Measurements from ENCODE around the gene FAIM2. TPM values are rescaled to one million over a fixed set of nuclear protein-coding genes. Genes with fewer than 3 reads are reported as not detected.

Gene FAIM2
- polyA plus RNA-seq, 4 donors = 2.2 to 13.5 TPM; not detected in 2

- peaks cover 0 to 14% (median 0%) of the 10 kb centered on the region in 3 donors for H3K27me3 ChIP-seq (ENCODE audit: control insufficient read depth in 3 of 3, insufficient read depth in 3 of 3, low read length in 3 of 3)
- no peak overlapping the region for H3K27ac ChIP-seq (ENCODE audit: low read depth in 1 of 3, low read length in 2 of 3)
- FAIRE-seq = no peak
- H3K4me3 ChIP-seq (ENCODE audit: low read depth in 1 of 3, low read length in 3 of 3) = no peak overlapping the region
- DNase-seq = no peak
- peaks cover 0 to 3% (median 0%) of the 10 kb centered on the region in 3 donors for H3K4me1 ChIP-seq (ENCODE audit: control insufficient read depth in 3 of 3, insufficient read depth in 2 of 3, low read depth in 1 of 3, low read length in 2 of 3)
- H3K9me3 ChIP-seq (ENCODE audit: control insufficient read depth in 2 of 2, insufficient read depth in 1 of 2, low read depth in 1 of 2, low read length in 1 of 2) = no peaks in the 10 kb centered on the region
- WGBS, 3 donors = 78 to 88% (median 86%) methylated on average over 13 of the region's 13 CpGs
- no peaks in the 10 kb centered on the region for H3K36me3 ChIP-seq (ENCODE audit: control insufficient read depth in 3 of 3, insufficient read depth in 2 of 3, low read depth in 1 of 3, low read length in 3 of 3)
These were observed 45.5 kb upstream of the FAIM2 start for GRCh38 chr12:49948866-49949845.

DNA sequence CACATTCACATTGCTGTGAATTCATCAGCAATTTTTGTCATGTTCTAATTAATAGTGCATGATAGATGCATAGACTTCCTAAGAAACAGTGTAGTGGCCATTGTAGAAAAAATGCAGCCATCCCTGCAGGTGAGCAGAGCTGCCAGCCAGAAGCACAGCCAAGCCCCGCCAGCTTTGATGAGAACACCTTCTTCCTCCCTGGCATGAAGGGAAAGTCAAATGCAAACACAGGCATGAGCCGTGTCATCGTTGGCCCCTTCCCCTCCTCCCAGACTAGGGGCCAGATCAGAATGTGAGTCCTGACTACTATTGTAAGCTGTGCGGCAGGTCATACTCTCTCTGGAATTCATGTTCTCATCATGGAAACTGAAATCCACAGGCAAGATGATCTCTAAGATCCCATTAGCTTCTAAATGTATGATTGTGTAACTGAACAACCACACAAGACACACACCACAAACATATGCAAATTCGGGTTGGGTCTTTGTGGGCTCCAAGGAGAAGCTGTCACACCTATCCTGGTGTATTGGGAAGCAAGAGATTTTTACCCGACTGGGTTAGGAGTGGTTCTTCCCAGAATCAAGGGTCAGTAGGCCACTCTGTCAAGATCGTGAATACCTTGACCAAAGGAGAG lies 44.0 kb upstream of the FAIM2 start:
- Histone ChIP-seq H3K4me1 (ENCODE audit: control insufficient read depth in 3 of 3, insufficient read depth in 2 of 3, low read depth in 1 of 3, low read length in 2 of 3) (peaks cover 0 to 3% (median 0%) of the 10 kb centered on the region in 3 donors), H3K4me3 (ENCODE audit: low read depth in 1 of 3, low read length in 3 of 3) (no peak overlapping the region), H3K27me3 (ENCODE audit: control insufficient read depth in 3 of 3, insufficient read depth in 3 of 3, low read length in 3 of 3) (peaks cover 0 to 4% (median 0%) of the 10 kb centered on the region in 3 donors), H3K36me3 (ENCODE audit: control insufficient read depth in 3 of 3, insufficient read depth in 2 of 3, low read depth in 1 of 3, low read length in 3 of 3) (no peaks in the 10 kb centered on the region), H3K9me3 (ENCODE audit: control insufficient read depth in 2 of 2, insufficient read depth in 1 of 2, low read depth in 1 of 2, low read length in 1 of 2) (no peaks in the 10 kb centered on the region), H3K27ac (ENCODE audit: low read depth in 1 of 3, low read length in 2 of 3) (no peak overlapping the region)
- WGBS, 3 donors = 76 to 82% (median 79%) methylated on average over 7 of the region's 7 CpGs
- FAIRE-seq = no peak
- DNase-seq = no peak

DNA sequence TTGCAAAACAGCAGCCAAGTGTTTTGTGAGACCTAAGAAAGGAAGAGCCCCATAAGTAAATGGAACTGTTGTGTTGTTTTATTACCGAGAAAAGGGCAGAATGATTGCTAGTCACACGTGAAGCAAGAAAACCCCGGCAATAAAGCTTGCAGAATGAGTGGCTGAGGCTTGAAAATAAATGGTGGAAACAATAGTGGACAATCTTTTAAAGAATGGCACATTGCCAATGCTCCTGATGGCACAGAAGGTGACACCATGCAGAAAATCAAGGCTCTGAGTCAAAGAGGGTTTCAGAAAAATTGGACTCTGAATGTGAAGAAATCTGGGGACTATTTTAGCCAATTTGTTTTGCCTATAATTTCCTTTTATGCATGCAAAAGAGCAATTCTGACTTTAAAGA lies 42.8 kb upstream of the FAIM2 start:
- H3K4me1 ChIP-seq (ENCODE audit: control insufficient read depth in 3 of 3, insufficient read depth in 2 of 3, low read depth in 1 of 3, low read length in 2 of 3) = peaks cover 0 to 3% (median 0%) of the 10 kb centered on the region in 3 donors
- 17 to 52% (median 36%) methylated on average over 3 of the region's 3 CpGs for WGBS, 3 donors
- H3K27ac ChIP-seq (ENCODE audit: low read depth in 1 of 3, low read length in 2 of 3) = no peak overlapping the region
- H3K36me3 ChIP-seq (ENCODE audit: control insufficient read depth in 3 of 3, insufficient read depth in 2 of 3, low read depth in 1 of 3, low read length in 3 of 3) = no peaks in the 10 kb centered on the region
- DNase-seq (no peak), FAIRE-seq (no peak)
- H3K9me3 ChIP-seq (ENCODE audit: control insufficient read depth in 2 of 2, insufficient read depth in 1 of 2, low read depth in 1 of 2, low read length in 1 of 2) = no peaks in the 10 kb centered on the region
- H3K4me3 ChIP-seq (ENCODE audit: low read depth in 1 of 3, low read length in 3 of 3) = no peak overlapping the region
- H3K27me3 ChIP-seq (ENCODE audit: control insufficient read depth in 3 of 3, insufficient read depth in 3 of 3, low read length in 3 of 3) = peaks cover 0 to 4% (median 0%) of the 10 kb centered on the region in 3 donors

DNA sequence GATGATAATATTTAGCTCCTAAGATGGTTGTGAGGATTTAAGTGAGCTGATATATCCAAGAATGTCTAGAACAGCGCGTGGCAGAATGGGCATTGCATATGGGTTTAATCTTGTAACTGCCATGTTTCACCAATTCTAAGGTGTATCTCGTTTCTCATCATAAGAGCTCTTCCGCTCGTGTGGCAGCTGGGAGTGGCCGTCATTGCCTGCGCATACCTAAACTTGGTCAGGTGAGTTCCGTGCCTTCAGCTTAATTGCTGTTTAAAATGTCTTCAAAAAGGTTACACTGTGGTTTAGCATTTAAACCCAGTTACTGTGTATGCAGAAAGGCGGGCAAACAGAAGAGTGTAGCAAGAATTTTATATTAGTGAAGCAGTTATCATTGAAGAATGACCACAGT lies 42.4 kb upstream of the FAIM2 start:
- H3K36me3 ChIP-seq (ENCODE audit: control insufficient read depth in 3 of 3, insufficient read depth in 2 of 3, low read depth in 1 of 3, low read length in 3 of 3) = no peaks in the 10 kb centered on the region
- H3K4me1 ChIP-seq (ENCODE audit: control insufficient read depth in 3 of 3, insufficient read depth in 2 of 3, low read depth in 1 of 3, low read length in 2 of 3) = peaks cover 0 to 3% (median 0%) of the 10 kb centered on the region in 3 donors
- FAIRE-seq = no peak
- H3K27ac ChIP-seq (ENCODE audit: low read depth in 1 of 3, low read length in 2 of 3) = no peak overlapping the region
- H3K9me3 ChIP-seq (ENCODE audit: control insufficient read depth in 2 of 2, insufficient read depth in 1 of 2, low read depth in 1 of 2, low read length in 1 of 2) = no peaks in the 10 kb centered on the region
- peaks cover 0 to 4% (median 0%) of the 10 kb centered on the region in 3 donors for H3K27me3 ChIP-seq (ENCODE audit: control insufficient read depth in 3 of 3, insufficient read depth in 3 of 3, low read length in 3 of 3)
- H3K4me3 ChIP-seq (ENCODE audit: low read depth in 1 of 3, low read length in 3 of 3) = no peak overlapping the region
- WGBS, 3 donors = 82 to 89% (median 86%) methylated on average over 9 of the region's 9 CpGs
- no peak for DNase-seq

- H3K27me3 ChIP-seq (ENCODE audit: control insufficient read depth in 3 of 3, insufficient read depth in 3 of 3, low read length in 3 of 3) = peaks cover 0 to 4% (median 0%) of the 10 kb centered on the region in 3 donors
- peak; percentile 73 to 91 for DNase-seq
- H3K4me3 ChIP-seq (ENCODE audit: low read depth in 1 of 3, low read length in 3 of 3) = peak overlapping the region in 1 of 3 donors; percentile 22
- peaks cover 0 to 3% (median 0%) of the 10 kb centered on the region in 3 donors for H3K4me1 ChIP-seq (ENCODE audit: control insufficient read depth in 3 of 3, insufficient read depth in 2 of 3, low read depth in 1 of 3, low read length in 2 of 3)
- WGBS, 3 donors = 6 to 16% (median 12%) methylated on average over 28 of the region's 28 CpGs
- FAIRE-seq = no peak
- H3K27ac ChIP-seq (ENCODE audit: low read depth in 1 of 3, low read length in 2 of 3) = no peak overlapping the region
- H3K36me3 ChIP-seq (ENCODE audit: control insufficient read depth in 3 of 3, insufficient read depth in 2 of 3, low read depth in 1 of 3, low read length in 3 of 3) = no peaks in the 10 kb centered on the region
- no peaks in the 10 kb centered on the region for H3K9me3 ChIP-seq (ENCODE audit: control insufficient read depth in 2 of 2, insufficient read depth in 1 of 2, low read depth in 1 of 2, low read length in 1 of 2)
These were observed 41.8 kb upstream of the FAIM2 start for GRCh38 chr12:49945394-49946080.

DNA sequence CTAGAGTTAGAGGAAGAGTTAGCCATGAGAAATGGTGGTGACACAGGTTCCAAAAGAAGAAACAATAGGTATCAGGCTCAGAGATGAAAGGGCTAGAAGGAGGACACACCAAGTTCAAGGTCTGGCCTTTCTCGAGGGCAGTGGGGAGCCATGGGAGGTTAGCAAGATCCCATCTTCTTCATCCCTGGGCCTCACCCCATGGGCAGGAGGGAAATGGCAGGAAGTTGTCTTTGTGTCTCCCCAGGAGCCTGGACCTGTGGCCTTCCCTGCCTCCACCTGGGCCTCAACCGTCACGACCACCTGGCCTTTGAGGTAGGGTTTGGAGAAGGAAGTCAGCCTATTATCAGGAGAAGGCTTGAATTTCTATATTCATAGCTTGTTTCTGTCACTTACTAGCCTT lies 41.0 kb upstream of the FAIM2 start:
- Histone ChIP-seq H3K4me1 (ENCODE audit: control insufficient read depth in 3 of 3, insufficient read depth in 2 of 3, low read depth in 1 of 3, low read length in 2 of 3) (peaks cover 0 to 3% (median 0%) of the 10 kb centered on the region in 3 donors), H3K9me3 (ENCODE audit: control insufficient read depth in 2 of 2, insufficient read depth in 1 of 2, low read depth in 1 of 2, low read length in 1 of 2) (no peaks in the 10 kb centered on the region), H3K27me3 (ENCODE audit: control insufficient read depth in 3 of 3, insufficient read depth in 3 of 3, low read length in 3 of 3) (peaks cover 0 to 4% (median 0%) of the 10 kb centered on the region in 3 donors), H3K4me3 (ENCODE audit: low read depth in 1 of 3, low read length in 3 of 3) (no peak overlapping the region), H3K36me3 (ENCODE audit: control insufficient read depth in 3 of 3, insufficient read depth in 2 of 3, low read depth in 1 of 3, low read length in 3 of 3) (no peaks in the 10 kb centered on the region), H3K27ac (ENCODE audit: low read depth in 1 of 3, low read length in 2 of 3) (no peak overlapping the region)
- DNase-seq (no peak), FAIRE-seq (no peak)
- WGBS, 3 donors = 76 to 89% (median 83%) methylated on average over 3 of the region's 3 CpGs

DNA sequence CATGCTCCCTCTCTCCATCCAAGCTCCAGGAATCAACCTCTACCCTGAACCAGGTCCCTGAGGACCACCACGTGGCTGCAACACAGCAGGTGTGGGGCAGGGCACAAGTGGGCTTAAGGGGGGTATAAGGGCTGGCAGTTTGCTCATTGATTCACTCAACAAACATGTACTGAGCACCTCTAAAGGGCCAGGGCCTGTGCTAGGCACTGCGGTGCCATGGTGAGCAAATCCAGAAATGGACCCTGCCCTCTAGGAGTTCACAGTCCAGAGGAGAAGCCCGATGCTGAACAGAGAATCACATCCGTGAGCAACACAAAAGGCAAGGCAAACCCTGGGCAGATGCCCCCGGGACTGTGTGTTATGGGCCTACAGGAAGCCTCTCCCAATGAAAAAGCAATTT lies 40.3 kb upstream of the FAIM2 start:
- Histone ChIP-seq H3K27me3 (ENCODE audit: control insufficient read depth in 3 of 3, insufficient read depth in 3 of 3, low read length in 3 of 3) (peaks cover 0 to 4% (median 0%) of the 10 kb centered on the region in 3 donors), H3K9me3 (ENCODE audit: control insufficient read depth in 2 of 2, insufficient read depth in 1 of 2, low read depth in 1 of 2, low read length in 1 of 2) (no peaks in the 10 kb centered on the region), H3K36me3 (ENCODE audit: control insufficient read depth in 3 of 3, insufficient read depth in 2 of 3, low read depth in 1 of 3, low read length in 3 of 3) (no peaks in the 10 kb centered on the region), H3K4me1 (ENCODE audit: control insufficient read depth in 3 of 3, insufficient read depth in 2 of 3, low read depth in 1 of 3, low read length in 2 of 3) (peaks cover 0 to 3% (median 0%) of the 10 kb centered on the region in 3 donors), H3K27ac (ENCODE audit: low read depth in 1 of 3, low read length in 2 of 3) (no peak overlapping the region), H3K4me3 (ENCODE audit: low read depth in 1 of 3, low read length in 3 of 3) (no peak overlapping the region)
- WGBS, 3 donors = 58 to 80% (median 60%) methylated on average over 5 of the region's 5 CpGs
- peak in 1 of 2 donors; percentile 58 for DNase-seq
- FAIRE-seq = no peak

- FAIRE-seq (no peak), DNase-seq (no peak)
- no peaks in the 10 kb centered on the region for H3K9me3 ChIP-seq (ENCODE audit: control insufficient read depth in 2 of 2, insufficient read depth in 1 of 2, low read depth in 1 of 2, low read length in 1 of 2)
- H3K27ac ChIP-seq (ENCODE audit: low read depth in 1 of 3, low read length in 2 of 3) = no peak overlapping the region
- WGBS, 3 donors = 92 to 94% (median 92%) methylated on average over 1 of the region's 1 CpG
- H3K36me3 ChIP-seq (ENCODE audit: control insufficient read depth in 3 of 3, insufficient read depth in 2 of 3, low read depth in 1 of 3, low read length in 3 of 3) = no peaks in the 10 kb centered on the region
- peaks cover 0 to 4% (median 0%) of the 10 kb centered on the region in 3 donors for H3K27me3 ChIP-seq (ENCODE audit: control insufficient read depth in 3 of 3, insufficient read depth in 3 of 3, low read length in 3 of 3)
- no peak overlapping the region for H3K4me3 ChIP-seq (ENCODE audit: low read depth in 1 of 3, low read length in 3 of 3)
- peaks cover 0 to 3% (median 0%) of the 10 kb centered on the region in 3 donors for H3K4me1 ChIP-seq (ENCODE audit: control insufficient read depth in 3 of 3, insufficient read depth in 2 of 3, low read depth in 1 of 3, low read length in 2 of 3)
These were observed 39.9 kb upstream of the FAIM2 start for GRCh38 chr12:49943625-49943960.
